ENCODE results near the gene PPFIBP2. TPM values are rescaled to one million over a fixed set of nuclear protein-coding genes. Genes with fewer than 3 reads are reported as not detected.

Gene PPFIBP2
- total RNA-seq, 1 experiment from 2014 or later, result 5.7 TPM

- TF ChIP-seq CTCF (conservative IDR thresholded peaks at IDR 0.05; ENCODE audit: low read depth, low read length), result no peak
- Histone ChIP-seq H3K36me3 (ENCODE audit: insufficient read depth, low read length, poor library complexity, severe bottlenecking) (no peaks in the 10 kb centered on the region), H3K27me3 (replicated peaks; ENCODE audit: insufficient read depth, low read depth, low read length, poor library complexity) (no peaks in the 10 kb centered on the region), H3K9me3 (ENCODE audit: low read depth, low read length, poor library complexity, severe bottlenecking) (no peaks in the 10 kb centered on the region), H3K4me1 (ENCODE audit: insufficient read depth, low read length, poor library complexity, severe bottlenecking) (no peaks in the 10 kb centered on the region), H3K4me3 (ENCODE audit: low read depth, low read length, poor library complexity, severe bottlenecking) (no peak overlapping the region), H3K27ac (ENCODE audit: low read depth, low read length, poor library complexity, severe bottlenecking) (no peak overlapping the region)
- intact Hi-C loops (cut with micrococcal nuclease; ENCODE audit: unreplicated experiment), result no loop called here
- ChIA-PET POLR2A (ENCODE audit: low non-redundant PET) (no interaction called here), CTCF (interaction anchor here (0.6 kb wide), 1 partner anchor 1562 kb away, joined by 3 read pairs; no protein-coding TSS in a partner anchor)
- no peak for DNase-seq (ENCODE audit: low spot score)
- BruUV-seq (replicated peaks), result no TSS peak
Measured at GRCh38 chr11:7667460-7667859, 153.7 kb downstream of the PPFIBP2 start.

- no peak overlapping the region for H3K4me3 ChIP-seq (ENCODE audit: low read depth, low read length, poor library complexity, severe bottlenecking)
- no TSS peak for BruUV-seq (replicated peaks)
- H3K36me3 ChIP-seq (ENCODE audit: insufficient read depth, low read length, poor library complexity, severe bottlenecking), result no peaks in the 10 kb centered on the region
- H3K4me1 ChIP-seq (ENCODE audit: insufficient read depth, low read length, poor library complexity, severe bottlenecking), result no peaks in the 10 kb centered on the region
- H3K27me3 ChIP-seq (replicated peaks; ENCODE audit: insufficient read depth, low read depth, low read length, poor library complexity), result peaks cover 8% of the 10 kb centered on the region
- TF ChIP-seq EZH2 (IDR thresholded peaks at IDR 0.05; ENCODE audit: borderline replicate concordance, low read depth, low read length, poor library complexity, severe bottlenecking), result no peak
- no peak for TF ChIP-seq CTCF (conservative IDR thresholded peaks at IDR 0.05; ENCODE audit: low read depth, low read length)
- no peaks in the 10 kb centered on the region for H3K9me3 ChIP-seq (ENCODE audit: low read depth, low read length, poor library complexity, severe bottlenecking)
- no peak for DNase-seq (ENCODE audit: low spot score)
- H3K27ac ChIP-seq (ENCODE audit: low read depth, low read length, poor library complexity, severe bottlenecking), result no peak overlapping the region
- ChIA-PET CTCF (no interaction called here), POLR2A (ENCODE audit: low non-redundant PET) (no interaction called here)
- intact Hi-C loops (cut with micrococcal nuclease; ENCODE audit: unreplicated experiment), result no loop called here
Measured at GRCh38 chr11:7668464-7668863, 154.7 kb downstream of the PPFIBP2 start.

GRCh38 chr11:7668911-7669310 lies 155.1 kb downstream of the PPFIBP2 start:
- TF ChIP-seq EZH2 (IDR thresholded peaks at IDR 0.05; ENCODE audit: borderline replicate concordance, low read depth, low read length, poor library complexity, severe bottlenecking) (no peak), CTCF (conservative IDR thresholded peaks at IDR 0.05; ENCODE audit: low read depth, low read length) (no peak)
- POLR2A ChIA-PET (ENCODE audit: low non-redundant PET), result no interaction called here
- intact Hi-C loops (cut with micrococcal nuclease; ENCODE audit: unreplicated experiment), result no loop called here
- CTCF ChIA-PET, result no interaction called here
- no peak overlapping the region for H3K4me3 ChIP-seq (ENCODE audit: low read depth, low read length, poor library complexity, severe bottlenecking)
- H3K9me3 ChIP-seq (ENCODE audit: low read depth, low read length, poor library complexity, severe bottlenecking), result no peaks in the 10 kb centered on the region
- no peak overlapping the region for H3K27ac ChIP-seq (ENCODE audit: low read depth, low read length, poor library complexity, severe bottlenecking)
- no peaks in the 10 kb centered on the region for H3K36me3 ChIP-seq (ENCODE audit: insufficient read depth, low read length, poor library complexity, severe bottlenecking)
- H3K27me3 ChIP-seq (replicated peaks; ENCODE audit: insufficient read depth, low read depth, low read length, poor library complexity), result peaks cover 12% of the 10 kb centered on the region
- no TSS peak for BruUV-seq (replicated peaks)
- no peak for DNase-seq (ENCODE audit: low spot score)
- no peaks in the 10 kb centered on the region for H3K4me1 ChIP-seq (ENCODE audit: insufficient read depth, low read length, poor library complexity, severe bottlenecking)
